Astrocyte (in vitro differentiated cells and primary cell): Measurements from ENCODE around the gene ZSWIM9. TPM values are rescaled to one million over a fixed set of nuclear protein-coding genes. Genes with fewer than 3 reads are reported as not detected.

Experiments used
- DNase-seq: peaks from one replicate; pipeline ENCODE4 v3.0.0-alpha.2; 2010; ENCODE audit warnings: low read depth
- FAIRE-seq: peaks from 2 replicates; lab custom pipeline; 2011; peaks lifted over from hg19 to GRCh38; lab: Jason Lieb, UNC
- H2AFZ ChIP-seq: 2 replicates; pipeline ENCODE4 v1.6.0; 2012; ENCODE audit warnings: low read depth, low read length, inconsistent platforms
- H3K27ac ChIP-seq: 2 replicates; pipeline ENCODE4 v1.5.1; 2011; ENCODE audit warnings: low read depth, low read length, inconsistent platforms
- H3K27me3 ChIP-seq: 2 replicates; pipeline ENCODE4 v1.6.0; 2011; ENCODE audit warnings: low read length, inconsistent platforms; ENCODE audit not compliant: insufficient read depth
- H3K36me3 ChIP-seq: 2 replicates; pipeline ENCODE4 v1.5.1; 2011; ENCODE audit warnings: low read length, inconsistent platforms; ENCODE audit not compliant: insufficient read depth
- H3K4me1 ChIP-seq: 2 replicates; pipeline ENCODE4 v1.5.1; 2011; ENCODE audit warnings: low read length, inconsistent platforms; ENCODE audit not compliant: insufficient read depth
- H3K4me2 ChIP-seq: 2 replicates; pipeline ENCODE4 v1.6.0; 2012; ENCODE audit warnings: low read length, inconsistent platforms
- H3K4me3 ChIP-seq: 2 replicates; pipeline ENCODE4 v1.5.1; 2011; ENCODE audit warnings: low read depth, mild to moderate bottlenecking, low read length, inconsistent platforms; ENCODE audit not compliant: insufficient read depth
- H3K79me2 ChIP-seq: 2 replicates; pipeline ENCODE4 v1.6.0; 2012; ENCODE audit warnings: mild to moderate bottlenecking, low read length, inconsistent platforms; ENCODE audit not compliant: insufficient read depth
- H3K9ac ChIP-seq: 2 replicates; pipeline ENCODE4 v1.6.0; 2012; ENCODE audit warnings: mild to moderate bottlenecking, low read length, inconsistent platforms
- H3K9me3 ChIP-seq: 2 replicates; pipeline ENCODE4 v1.5.1; 2012; ENCODE audit warnings: low read depth, mild to moderate bottlenecking, low read length, inconsistent platforms; ENCODE audit not compliant: insufficient read depth
- H4K20me1 ChIP-seq: 2 replicates; pipeline ENCODE4 v1.6.0; 2012; ENCODE audit warnings: low read length, inconsistent platforms; ENCODE audit not compliant: insufficient read depth
- H3K27ac Mint-ChIP-seq: one replicate; pipeline ENCODE4 v1.8.0; 2021; ENCODE audit warnings: mild to moderate bottlenecking, mixed read lengths; ENCODE audit not compliant: unreplicated experiment
- H3K27me3 Mint-ChIP-seq: one replicate; pipeline ENCODE4 v1.8.0; 2021; ENCODE audit warnings: low read depth, mixed read lengths; ENCODE audit not compliant: unreplicated experiment
- H3K36me3 Mint-ChIP-seq: one replicate; pipeline ENCODE4 v1.8.0; 2021; ENCODE audit warnings: low read depth, mixed read lengths; ENCODE audit not compliant: unreplicated experiment
- H3K4me1 Mint-ChIP-seq: one replicate; pipeline ENCODE4 v1.8.0; 2021; ENCODE audit warnings: low read depth, mixed read lengths; ENCODE audit not compliant: unreplicated experiment
- H3K4me3 Mint-ChIP-seq: one replicate; pipeline ENCODE4 v1.8.0; 2021; ENCODE audit warnings: mild to moderate bottlenecking, moderate library complexity, mixed read lengths; ENCODE audit not compliant: unreplicated experiment
- H3K9me3 Mint-ChIP-seq: one replicate; pipeline ENCODE4 v1.8.0; 2021; ENCODE audit warnings: mild to moderate bottlenecking, mixed read lengths; ENCODE audit not compliant: unreplicated experiment
- EZH2 ChIP-seq: IDR thresholded peaks from 2 replicates; pipeline ENCODE4 v1.6.1; 2012; ENCODE audit warnings: mild to moderate bottlenecking, low read length, inconsistent platforms; ENCODE audit not compliant: insufficient read depth
- total RNA-seq: library from RNA; stranded (reverse); gene quantifications from 2 replicates; pipeline ENCODE4 v1.2.1, GENCODE V29; 2021
- TF ChIP-seq, protein P1 (sequence below): IDR thresholded peaks from 2 replicates; pipeline ENCODE4 v1.5.1; 2011; ENCODE audit warnings: low read depth, mild to moderate bottlenecking, inconsistent platforms, low read length, moderate library complexity; ENCODE audit not compliant: insufficient read depth

ZSWIM9 gene
- total RNA-seq, 1 donor from 2014 or later, result 4.7 TPM

- FAIRE-seq (peak; percentile 68), DNase-seq (peak; percentile 13)
- TF ChIP-seq, protein P1, sequence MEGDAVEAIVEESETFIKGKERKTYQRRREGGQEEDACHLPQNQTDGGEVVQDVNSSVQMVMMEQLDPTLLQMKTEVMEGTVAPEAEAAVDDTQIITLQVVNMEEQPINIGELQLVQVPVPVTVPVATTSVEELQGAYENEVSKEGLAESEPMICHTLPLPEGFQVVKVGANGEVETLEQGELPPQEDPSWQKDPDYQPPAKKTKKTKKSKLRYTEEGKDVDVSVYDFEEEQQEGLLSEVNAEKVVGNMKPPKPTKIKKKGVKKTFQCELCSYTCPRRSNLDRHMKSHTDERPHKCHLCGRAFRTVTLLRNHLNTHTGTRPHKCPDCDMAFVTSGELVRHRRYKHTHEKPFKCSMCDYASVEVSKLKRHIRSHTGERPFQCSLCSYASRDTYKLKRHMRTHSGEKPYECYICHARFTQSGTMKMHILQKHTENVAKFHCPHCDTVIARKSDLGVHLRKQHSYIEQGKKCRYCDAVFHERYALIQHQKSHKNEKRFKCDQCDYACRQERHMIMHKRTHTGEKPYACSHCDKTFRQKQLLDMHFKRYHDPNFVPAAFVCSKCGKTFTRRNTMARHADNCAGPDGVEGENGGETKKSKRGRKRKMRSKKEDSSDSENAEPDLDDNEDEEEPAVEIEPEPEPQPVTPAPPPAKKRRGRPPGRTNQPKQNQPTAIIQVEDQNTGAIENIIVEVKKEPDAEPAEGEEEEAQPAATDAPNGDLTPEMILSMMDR, result peak; percentile 94
- no peak for TF ChIP-seq EZH2
- Histone ChIP-seq H3K4me2 (no peak overlapping the region), H3K4me3 (no peak overlapping the region), H3K9ac (no peak overlapping the region), H2AFZ (no peak overlapping the region), H3K27ac (no peak overlapping the region), H4K20me1 (no peaks in the 10 kb centered on the region), H3K9me3 (no peaks in the 10 kb centered on the region), H3K27me3 (no peaks in the 10 kb centered on the region), H3K79me2 (no peaks in the 10 kb centered on the region), H3K36me3 (peaks cover 7% of the 10 kb centered on the region), H3K4me1 (no peaks in the 10 kb centered on the region)
- H3K9me3 Mint-ChIP-seq, result no peaks in the 10 kb centered on the region
- H3K27me3 Mint-ChIP-seq, result no peaks in the 10 kb centered on the region
- no peak overlapping the region for H3K4me3 Mint-ChIP-seq
- H3K4me1 Mint-ChIP-seq, result no peaks in the 10 kb centered on the region
- no peak overlapping the region for H3K27ac Mint-ChIP-seq
- H3K36me3 Mint-ChIP-seq, result peaks cover 3% of the 10 kb centered on the region
Measured at GRCh38 chr19:48152551-48152950, 17.9 kb upstream of the ZSWIM9 start.

DNA sequence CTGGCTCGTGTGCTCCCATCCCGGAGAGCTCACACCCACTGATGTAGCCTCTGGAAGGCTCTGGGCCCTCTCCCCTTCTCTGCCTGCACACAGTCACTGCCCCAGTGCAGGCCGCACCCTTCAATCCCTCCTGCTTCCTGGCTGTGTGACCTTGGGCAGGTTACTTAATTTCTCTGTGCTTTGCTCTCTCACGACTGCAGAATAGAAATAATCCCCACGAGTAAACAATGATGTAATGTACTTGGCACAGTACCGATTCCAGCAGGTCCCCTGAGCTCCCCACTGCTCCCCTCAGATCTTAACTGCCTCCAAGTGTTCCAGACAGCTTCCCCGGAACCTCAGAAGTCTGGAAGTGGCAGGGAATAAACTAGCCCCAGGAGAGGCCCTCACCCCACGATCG lies 16.5 kb upstream of the ZSWIM9 start:
- DNase-seq (no peak), FAIRE-seq (no peak)
- H3K27ac Mint-ChIP-seq, result no peak overlapping the region

GRCh38 chr19:48158210-48158790 lies 12.2 kb upstream of the ZSWIM9 start:
- peaks cover 19% of the 10 kb centered on the region for H3K36me3 Mint-ChIP-seq
- H3K9ac ChIP-seq, result no peak overlapping the region
- no peak overlapping the region for H3K27ac ChIP-seq
- no peak overlapping the region for H2AFZ ChIP-seq
- H3K4me1 ChIP-seq, result no peaks in the 10 kb centered on the region
- peaks cover 7% of the 10 kb centered on the region for H3K36me3 ChIP-seq
- no peak for TF ChIP-seq EZH2
- TF ChIP-seq, protein P1, result no peak
- no peaks in the 10 kb centered on the region for H3K9me3 Mint-ChIP-seq
- no peak overlapping the region for H3K4me3 ChIP-seq
- H3K4me2 ChIP-seq, result no peak overlapping the region
- H3K27ac Mint-ChIP-seq, result peak overlapping the region; percentile 36
- peak overlapping the region; percentile 8 for H3K4me3 Mint-ChIP-seq
- H3K27me3 ChIP-seq, result no peaks in the 10 kb centered on the region
- no peaks in the 10 kb centered on the region for H3K9me3 ChIP-seq
- no peaks in the 10 kb centered on the region for H3K27me3 Mint-ChIP-seq
- FAIRE-seq (no peak), DNase-seq (no peak)
- H4K20me1 ChIP-seq, result no peaks in the 10 kb centered on the region
- H3K4me1 Mint-ChIP-seq, result no peaks in the 10 kb centered on the region
- no peaks in the 10 kb centered on the region for H3K79me2 ChIP-seq

More for the DNA sequence above, 16.5 kb upstream of the ZSWIM9 start:
- no peak overlapping the region for H3K4me3 ChIP-seq
- H3K9ac ChIP-seq, result no peak overlapping the region
- H3K27ac ChIP-seq, result no peak overlapping the region
- no peak overlapping the region for H3K4me3 Mint-ChIP-seq
- no peaks in the 10 kb centered on the region for H3K4me1 ChIP-seq
- H3K27me3 ChIP-seq, result no peaks in the 10 kb centered on the region
- H3K27me3 Mint-ChIP-seq, result no peaks in the 10 kb centered on the region
- no peaks in the 10 kb centered on the region for H3K79me2 ChIP-seq
- TF ChIP-seq, protein P1, result no peak
- no peak for TF ChIP-seq EZH2
- H3K4me2 ChIP-seq, result no peak overlapping the region
- no peaks in the 10 kb centered on the region for H3K9me3 ChIP-seq
- H3K36me3 ChIP-seq, result peaks cover 7% of the 10 kb centered on the region
- H3K36me3 Mint-ChIP-seq, result peaks cover 8% of the 10 kb centered on the region
- no peak overlapping the region for H2AFZ ChIP-seq
- no peaks in the 10 kb centered on the region for H3K9me3 Mint-ChIP-seq
- no peaks in the 10 kb centered on the region for H4K20me1 ChIP-seq
- no peaks in the 10 kb centered on the region for H3K4me1 Mint-ChIP-seq
